Hepatocyte (in vitro differentiated cells): Measurements from ENCODE around the gene A4GNT. TPM values are rescaled to one million over a fixed set of nuclear protein-coding genes. Genes with fewer than 3 reads are reported as not detected.
A peak's percentile ranks its signal among the peaks of the same experiment; 100 is the strongest.

Experiments used
- DNase-seq: peaks from one replicate; pipeline ENCODE4 v3.0.0-alpha.2; 2016; ENCODE audit warnings: low spot score
- H2AFZ ChIP-seq: fragments of 200-600 bp; sonication (generic); 2 replicates; pipeline ENCODE4 v1.6.0; 2016; ENCODE audit warnings: antibody characterized with exemption, mild to moderate bottlenecking
- H3K27ac ChIP-seq: fragments of 200-600 bp; sonication (generic); 2 replicates; pipeline ENCODE4 v1.5.1; 2016; ENCODE audit warnings: mild to moderate bottlenecking
- H3K27me3 ChIP-seq: fragments of 200-600 bp; sonication (generic); 2 replicates; pipeline ENCODE4 v1.6.1; 2016
- H3K36me3 ChIP-seq: fragments of 200-600 bp; sonication (generic); replicated peaks from 2 replicates; pipeline ENCODE4 v1.5.1; 2016; ENCODE audit warnings: low read depth; ENCODE audit not compliant: insufficient read depth
- H3K4me1 ChIP-seq: fragments of 200-600 bp; sonication (generic); 2 replicates; pipeline ENCODE4 v1.5.1; 2016; ENCODE audit warnings: mild to moderate bottlenecking, moderate library complexity; ENCODE audit not compliant: insufficient read depth
- H3K4me2 ChIP-seq: fragments of 200-600 bp; sonication (generic); 2 replicates; pipeline ENCODE4 v1.6.0; 2016
- H3K4me3 ChIP-seq: fragments of 200-600 bp; sonication (generic); 2 replicates; pipeline ENCODE4 v1.5.1; 2016; ENCODE audit warnings: mild to moderate bottlenecking
- H3K79me2 ChIP-seq: fragments of 200-600 bp; sonication (generic); 2 replicates; pipeline ENCODE4 v1.6.0; 2017; ENCODE audit warnings: mild to moderate bottlenecking
- H3K9me2 ChIP-seq: fragments of 200-600 bp; sonication (generic); replicated peaks from 2 replicates; pipeline ENCODE4 v1.6.0; 2017; ENCODE audit warnings: mild to moderate bottlenecking; ENCODE audit not compliant: insufficient read depth
- H3K9me3 ChIP-seq: fragments of 200-600 bp; sonication (generic); 2 replicates; pipeline ENCODE4 v1.5.1; 2016; ENCODE audit warnings: low read depth, mild to moderate bottlenecking
- H4K20me1 ChIP-seq: fragments of 200-600 bp; sonication (generic); 2 replicates; pipeline ENCODE4 v1.6.0; 2016; ENCODE audit warnings: mild to moderate bottlenecking; ENCODE audit not compliant: insufficient read depth, poor library complexity, severe bottlenecking
- EZH2 ChIP-seq: fragments of 200-600 bp; sonication (generic); IDR thresholded peaks from 2 replicates; pipeline ENCODE4 v1.6.1; 2016; ENCODE audit warnings: antibody characterized with exemption, mild to moderate bottlenecking, borderline replicate concordance
- EZH2phosphoT487 ChIP-seq: fragments of 200-600 bp; sonication (generic); IDR thresholded peaks from one replicate; pipeline ENCODE4 v1.6.1; 2018; ENCODE audit warnings: antibody characterized with exemption, mild to moderate bottlenecking, low read depth, moderate library complexity; ENCODE audit not compliant: unreplicated experiment, severe bottlenecking
- WGBS: methylation state at CpG from one replicate; pipeline ENCODE4 v1.1.6; 2016; ENCODE audit warnings: low lambda C conversion rate; ENCODE audit errors: missing lambda C conversion rate; 5-methylcytosine and 5-hydroxymethylcytosine counted together
- polyA plus RNA-seq: library from polyadenylated mRNA; unstranded; fragments of >200 nt; fragmentation: Nextera tagmentation; extraction: Ambion mirVana; gene quantifications from 2 replicates; pipeline ENCODE4 v1.2.1, GENCODE V29; 2016
- total RNA-seq: library from RNA; depleted of rRNA; stranded (reverse); fragments of >200 nt; gene quantifications from 2 replicates; pipeline ENCODE4 v1.2.3, GENCODE V29; 2014
- TF ChIP-seq, protein P1 (sequence below): fragments of 200-600 bp; sonication (generic); IDR thresholded peaks from 2 replicates; pipeline ENCODE4 v1.5.1; 2016; ENCODE audit warnings: antibody characterized with exemption, mild to moderate bottlenecking; ENCODE audit not compliant: poor library complexity

Gene A4GNT
- total and polyA plus RNA-seq, 2 experiments from 2014 or later, result 0.67 TPM; not detected in 1

DNA sequence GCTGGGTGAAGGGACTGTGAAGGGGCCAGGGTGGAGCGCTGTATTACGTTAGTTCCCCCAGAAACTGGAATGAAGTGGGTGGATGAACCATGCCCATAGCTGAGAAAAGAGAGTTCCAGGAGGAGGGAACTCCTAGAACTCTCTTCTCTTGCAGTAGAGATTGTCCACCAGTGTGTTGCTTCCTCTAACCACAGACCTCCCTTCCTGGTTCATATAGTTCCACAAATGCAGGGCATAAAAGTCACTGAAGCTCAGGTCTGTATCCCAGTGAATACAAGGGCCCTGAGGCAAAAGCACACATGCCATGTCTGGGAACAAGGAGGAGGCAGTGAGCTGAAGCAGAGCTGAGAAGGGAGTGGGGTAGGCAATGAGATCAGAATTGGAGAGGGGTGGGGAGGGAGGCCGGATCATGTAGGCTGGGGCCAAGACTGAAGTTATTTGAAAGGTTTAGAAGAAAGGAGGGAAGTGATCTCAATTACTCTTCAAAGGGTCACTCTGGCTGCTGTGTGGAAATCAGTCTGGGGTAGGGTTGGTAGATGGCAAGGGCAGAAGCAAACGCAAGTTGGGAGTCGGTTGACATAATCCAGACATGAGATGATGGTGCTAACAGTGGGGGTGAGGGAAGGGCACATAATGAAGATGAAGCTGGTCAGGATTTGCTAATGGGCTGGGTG lies 6.5 kb downstream of the A4GNT start:
- DNase-seq, result no peak
- Histone ChIP-seq H3K79me2 (no peaks in the 10 kb centered on the region), H3K9me3 (no peaks in the 10 kb centered on the region), H3K9me2 (no peaks in the 10 kb centered on the region), H3K4me3 (no peak overlapping the region), H2AFZ (no peak overlapping the region), H3K36me3 (no peaks in the 10 kb centered on the region), H4K20me1 (no peaks in the 10 kb centered on the region), H3K27ac (peak overlapping the region; percentile 1), H3K27me3 (no peaks in the 10 kb centered on the region), H3K4me1 (peaks cover 7% of the 10 kb centered on the region), H3K4me2 (no peak overlapping the region)
- WGBS, result 53% methylated on average over 5 of the region's 5 CpGs
- TF ChIP-seq, protein P1, sequence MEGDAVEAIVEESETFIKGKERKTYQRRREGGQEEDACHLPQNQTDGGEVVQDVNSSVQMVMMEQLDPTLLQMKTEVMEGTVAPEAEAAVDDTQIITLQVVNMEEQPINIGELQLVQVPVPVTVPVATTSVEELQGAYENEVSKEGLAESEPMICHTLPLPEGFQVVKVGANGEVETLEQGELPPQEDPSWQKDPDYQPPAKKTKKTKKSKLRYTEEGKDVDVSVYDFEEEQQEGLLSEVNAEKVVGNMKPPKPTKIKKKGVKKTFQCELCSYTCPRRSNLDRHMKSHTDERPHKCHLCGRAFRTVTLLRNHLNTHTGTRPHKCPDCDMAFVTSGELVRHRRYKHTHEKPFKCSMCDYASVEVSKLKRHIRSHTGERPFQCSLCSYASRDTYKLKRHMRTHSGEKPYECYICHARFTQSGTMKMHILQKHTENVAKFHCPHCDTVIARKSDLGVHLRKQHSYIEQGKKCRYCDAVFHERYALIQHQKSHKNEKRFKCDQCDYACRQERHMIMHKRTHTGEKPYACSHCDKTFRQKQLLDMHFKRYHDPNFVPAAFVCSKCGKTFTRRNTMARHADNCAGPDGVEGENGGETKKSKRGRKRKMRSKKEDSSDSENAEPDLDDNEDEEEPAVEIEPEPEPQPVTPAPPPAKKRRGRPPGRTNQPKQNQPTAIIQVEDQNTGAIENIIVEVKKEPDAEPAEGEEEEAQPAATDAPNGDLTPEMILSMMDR, result no peak
- no peak for TF ChIP-seq EZH2
- TF ChIP-seq EZH2phosphoT487, result no peak

DNA sequence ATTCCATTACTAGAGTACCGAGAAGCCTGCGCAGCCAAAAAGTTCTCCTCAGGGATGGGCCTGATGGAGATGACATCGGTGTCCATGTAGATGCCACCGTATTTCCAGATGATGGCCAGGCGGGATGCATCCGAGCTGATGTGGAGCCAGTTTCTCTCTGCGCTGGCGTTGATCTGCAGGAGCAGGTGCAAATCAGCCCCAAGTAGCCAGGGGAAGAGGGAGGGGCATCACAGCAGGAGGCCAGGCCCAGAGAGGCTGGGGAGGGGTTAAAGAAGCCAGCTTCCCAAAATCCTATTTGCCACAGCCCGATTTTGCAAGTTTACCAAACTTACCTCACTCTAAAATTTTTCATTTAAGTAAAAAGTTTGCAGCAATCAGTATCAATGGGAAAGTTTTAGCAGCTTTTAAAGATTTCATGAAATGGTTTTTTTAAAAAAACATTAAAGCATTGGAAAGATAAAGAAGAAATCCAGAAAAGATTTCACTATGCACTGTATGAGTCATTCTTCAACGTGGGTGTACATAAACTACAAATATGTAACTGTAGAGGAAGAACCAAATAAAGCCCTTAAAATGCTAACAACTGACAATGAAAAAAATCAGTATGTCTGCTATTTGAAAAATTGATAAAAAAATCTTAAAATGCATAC lies 7.4 kb downstream of the A4GNT start:
- Histone ChIP-seq H3K4me3 (no peak overlapping the region), H3K27ac (peak overlapping the region; percentile 1), H3K36me3 (no peaks in the 10 kb centered on the region), H4K20me1 (no peaks in the 10 kb centered on the region), H3K79me2 (no peaks in the 10 kb centered on the region), H2AFZ (no peak overlapping the region), H3K9me3 (no peaks in the 10 kb centered on the region), H3K27me3 (no peaks in the 10 kb centered on the region), H3K4me2 (no peak overlapping the region), H3K4me1 (peaks cover 7% of the 10 kb centered on the region), H3K9me2 (no peaks in the 10 kb centered on the region)
- DNase-seq, result no peak
- no peak for TF ChIP-seq EZH2phosphoT487
- TF ChIP-seq EZH2, result no peak
- TF ChIP-seq, protein P1, result no peak
- 79% methylated on average over 10 of the region's 10 CpGs for WGBS

DNA sequence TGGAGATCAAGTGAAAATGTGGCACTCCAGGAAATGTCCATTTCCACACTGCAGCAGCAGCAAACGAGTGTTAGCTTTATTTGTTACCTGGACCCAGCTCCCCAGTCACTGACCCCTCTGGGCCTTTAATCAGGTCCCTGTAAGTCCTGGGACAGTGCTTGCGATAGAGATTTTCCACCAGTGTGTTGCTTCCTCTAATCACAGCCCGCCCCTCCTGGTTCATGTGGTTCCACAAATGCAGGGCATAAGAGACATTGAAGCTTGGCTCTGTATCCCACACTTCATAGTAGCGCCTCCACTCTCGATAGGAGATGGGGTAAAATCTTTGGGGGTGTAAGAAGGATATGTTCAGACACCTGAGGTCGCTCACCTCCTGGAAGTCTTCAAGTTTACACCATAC lies 8.0 kb downstream of the A4GNT start:
- DNase-seq, result no peak
- Histone ChIP-seq H3K9me2 (no peaks in the 10 kb centered on the region), H3K4me1 (peaks cover 7% of the 10 kb centered on the region), H2AFZ (no peak overlapping the region), H3K4me2 (no peak overlapping the region), H4K20me1 (no peaks in the 10 kb centered on the region), H3K27ac (no peak overlapping the region), H3K79me2 (no peaks in the 10 kb centered on the region), H3K4me3 (no peak overlapping the region), H3K36me3 (no peaks in the 10 kb centered on the region), H3K27me3 (no peaks in the 10 kb centered on the region), H3K9me3 (no peaks in the 10 kb centered on the region)
- TF ChIP-seq, protein P1, result no peak
- TF ChIP-seq EZH2phosphoT487 (no peak), EZH2 (no peak)
- 98% methylated on average over 6 of the region's 6 CpGs for WGBS
